HG03442 (cell line): ENCODE measurements around the gene STK32B.

Experiments
- ATAC-seq: cut with Tn5 transposase; IDR thresholded peaks from one replicate; pipeline ENCODE4 v1.9.1; 2021; ENCODE audit warnings: mild to moderate bottlenecking, moderate library complexity; ENCODE audit not compliant: unreplicated experiment

The STK32B gene

GRCh38 chr4:5383191-5383980 lies 332.1 kb downstream of the STK32B start:
- no peak for ATAC-seq

- no peak for ATAC-seq
Observed at GRCh38 chr4:5385741-5386311, 334.5 kb downstream of the STK32B start.

GRCh38 chr4:5386921-5387320 lies 335.6 kb downstream of the STK32B start:
- ATAC-seq = no peak

GRCh38 chr4:5387457-5387856 lies 336.2 kb downstream of the STK32B start:
- ATAC-seq = no peak

- no peak for ATAC-seq
Observed at GRCh38 chr4:5389756-5390310, 338.6 kb downstream of the STK32B start.

- no peak for ATAC-seq
Observed at GRCh38 chr4:5391492-5391891, 340.2 kb downstream of the STK32B start.

GRCh38 chr4:5393911-5394513 lies 342.7 kb downstream of the STK32B start:
- ATAC-seq = no peak

- no peak for ATAC-seq
Observed at GRCh38 chr4:5395781-5396180, 344.5 kb downstream of the STK32B start.

GRCh38 chr4:5398056-5398455 lies 346.8 kb downstream of the STK32B start:
- no peak for ATAC-seq

GRCh38 chr4:5399124-5399523 lies 347.8 kb downstream of the STK32B start:
- no peak for ATAC-seq

GRCh38 chr4:5399790-5400421 lies 348.6 kb downstream of the STK32B start:
- no peak for ATAC-seq

GRCh38 chr4:5403746-5404497 lies 352.6 kb downstream of the STK32B start:
- no peak for ATAC-seq

GRCh38 chr4:5409237-5409636 lies 358.0 kb downstream of the STK32B start:
- no peak for ATAC-seq

- no peak for ATAC-seq
Observed at GRCh38 chr4:5409972-5410618, 358.8 kb downstream of the STK32B start.

GRCh38 chr4:5412296-5412695 lies 361.0 kb downstream of the STK32B start:
- no peak for ATAC-seq

- ATAC-seq = no peak
Observed at GRCh38 chr4:5412751-5413150, 361.5 kb downstream of the STK32B start.

- peak; percentile 74 for ATAC-seq
Observed at GRCh38 chr4:5416637-5417036, 365.4 kb downstream of the STK32B start.

- no peak for ATAC-seq
Observed at GRCh38 chr4:5420266-5420665, 369.0 kb downstream of the STK32B start.

GRCh38 chr4:5421416-5421815 lies 370.1 kb downstream of the STK32B start:
- ATAC-seq = no peak

- no peak for ATAC-seq
Observed at GRCh38 chr4:5422195-5422594, 370.9 kb downstream of the STK32B start.
